Placental epithelial cell (primary cell): Measurements from ENCODE around the gene TRMU. TPM values are rescaled to one million over a fixed set of nuclear protein-coding genes. Genes with fewer than 3 reads are reported as not detected.

ENCODE experiments used
- total RNA-seq: library from RNA; depleted of rRNA; stranded (reverse); fragments of >200 nt; gene quantifications from 2 replicates; pipeline ENCODE4 v1.2.3, GENCODE V29; 2012

The TRMU gene
- 19.2 and 30.6 TPM in 2 replicates for total RNA-seq

GRCh38 chr22:46335201-46336118, at the start of gene TRMU:
TSS of gene TRMU (plus strand) at chr22:46335714. CDS start at chr22:46335765, 51 bp downstream.

GRCh38 chr22:46296257-46297150, 39.0 kb upstream of the TRMU start, which contains the start of gene GTSE1:
TSS of gene GTSE1 (plus strand) at chr22:46296870. CDS start at chr22:46297401, 531 bp downstream.

Other genes starting within 250 kb of the TRMU start
- 27.9 and 30.6 TPM in 2 replicates for gene PPARA, start 185.2 kb upstream of the TRMU start, total RNA-seq
- gene CDPF1, start 85.4 kb upstream of the TRMU start, total RNA-seq: 12.7 and 14.5 TPM in 2 replicates
- gene PKDREJ, start 72.4 kb upstream of the TRMU start, total RNA-seq: under 0.01 TPM in 2 replicates
- 24.7 and 35.2 TPM in 2 replicates for gene TTC38, start 67.7 kb upstream of the TRMU start, total RNA-seq
- 3.1 and 7.6 TPM in 2 replicates for gene GTSE1, start 38.8 kb upstream of the TRMU start, total RNA-seq
- gene CELSR1, start 201.9 kb downstream of the TRMU start, total RNA-seq: 78.5 and 135 TPM in 2 replicates